ENCODE measurements around the gene MEF2B.

The MEF2B gene

DNA sequence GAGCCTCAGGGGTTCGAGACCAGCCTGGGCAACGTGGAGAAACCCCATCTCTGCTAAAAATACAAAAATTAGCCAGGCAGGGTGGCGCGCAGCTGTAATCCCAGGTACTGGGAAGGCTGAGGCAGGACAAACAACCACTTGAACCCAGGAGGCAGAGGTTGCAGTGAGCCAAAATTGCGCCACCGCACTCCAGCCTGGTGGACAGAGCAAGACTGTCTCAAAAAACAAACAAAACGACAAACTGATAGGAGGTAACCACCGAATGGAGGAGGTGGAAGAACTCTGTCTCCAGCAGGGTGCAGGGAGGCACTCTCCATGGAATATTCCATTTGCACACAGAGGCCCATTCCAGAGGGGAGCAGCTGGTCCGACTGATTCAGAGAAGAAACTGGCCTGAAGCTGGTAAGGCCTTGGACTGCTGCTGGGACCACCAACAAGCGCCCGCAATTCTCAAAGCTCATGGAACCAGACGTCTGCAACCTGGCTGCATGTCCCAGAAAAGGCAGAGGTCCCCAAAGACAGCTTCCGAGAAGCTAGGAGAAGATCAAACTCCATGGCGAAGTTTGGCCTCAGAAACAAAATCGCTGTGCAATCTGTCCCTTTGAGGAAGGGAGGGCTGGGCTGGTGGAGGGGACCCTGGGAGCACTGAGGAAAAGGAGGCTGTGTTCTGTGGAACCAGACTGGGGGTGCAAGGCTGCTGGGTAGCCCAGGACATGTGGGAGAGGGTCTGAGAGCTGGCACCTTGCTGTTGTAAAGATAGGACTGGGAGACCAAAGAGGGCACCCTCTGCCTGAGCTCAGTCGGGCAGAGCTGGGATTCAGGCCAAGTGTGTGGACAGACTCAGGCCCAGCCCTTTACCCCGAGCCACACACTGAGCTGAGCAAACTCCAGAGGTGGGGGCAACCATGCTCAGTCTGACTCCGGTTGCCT lies 71.1 kb downstream of the MEF2B start:
- DNase-seq (ENCODE audit: low read depth) = no peak

DNA sequence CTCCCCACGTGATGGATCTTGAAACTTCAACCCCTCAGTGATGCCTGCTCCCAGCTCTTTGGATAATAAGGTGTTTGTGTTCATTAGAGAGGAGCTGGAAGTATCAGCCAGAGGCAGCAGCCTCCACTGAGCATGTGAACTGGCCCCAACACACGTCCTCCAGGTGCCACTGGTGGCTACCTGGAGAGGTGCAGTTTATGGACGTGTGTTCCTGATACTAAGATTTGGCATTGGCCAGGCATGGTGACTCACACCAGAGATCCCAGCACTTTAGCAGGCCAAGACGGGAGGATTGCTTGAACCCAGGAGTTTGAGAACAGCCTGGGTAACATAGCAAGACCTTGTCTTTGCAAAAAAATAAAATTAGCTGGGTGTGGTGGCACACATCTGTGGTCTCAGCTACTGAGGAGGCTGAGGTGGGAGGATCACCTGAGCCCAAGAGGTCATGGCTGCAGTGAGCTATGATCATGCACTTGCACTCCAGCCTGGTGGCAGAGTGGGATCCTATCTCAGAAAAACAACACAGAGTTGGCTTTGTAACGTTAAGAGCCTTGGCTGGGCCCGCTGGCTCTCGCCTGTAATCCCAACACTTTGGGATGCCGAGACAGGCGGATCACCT lies 71.9 kb downstream of the MEF2B start:
- no peak for DNase-seq (ENCODE audit: low read depth)

DNA sequence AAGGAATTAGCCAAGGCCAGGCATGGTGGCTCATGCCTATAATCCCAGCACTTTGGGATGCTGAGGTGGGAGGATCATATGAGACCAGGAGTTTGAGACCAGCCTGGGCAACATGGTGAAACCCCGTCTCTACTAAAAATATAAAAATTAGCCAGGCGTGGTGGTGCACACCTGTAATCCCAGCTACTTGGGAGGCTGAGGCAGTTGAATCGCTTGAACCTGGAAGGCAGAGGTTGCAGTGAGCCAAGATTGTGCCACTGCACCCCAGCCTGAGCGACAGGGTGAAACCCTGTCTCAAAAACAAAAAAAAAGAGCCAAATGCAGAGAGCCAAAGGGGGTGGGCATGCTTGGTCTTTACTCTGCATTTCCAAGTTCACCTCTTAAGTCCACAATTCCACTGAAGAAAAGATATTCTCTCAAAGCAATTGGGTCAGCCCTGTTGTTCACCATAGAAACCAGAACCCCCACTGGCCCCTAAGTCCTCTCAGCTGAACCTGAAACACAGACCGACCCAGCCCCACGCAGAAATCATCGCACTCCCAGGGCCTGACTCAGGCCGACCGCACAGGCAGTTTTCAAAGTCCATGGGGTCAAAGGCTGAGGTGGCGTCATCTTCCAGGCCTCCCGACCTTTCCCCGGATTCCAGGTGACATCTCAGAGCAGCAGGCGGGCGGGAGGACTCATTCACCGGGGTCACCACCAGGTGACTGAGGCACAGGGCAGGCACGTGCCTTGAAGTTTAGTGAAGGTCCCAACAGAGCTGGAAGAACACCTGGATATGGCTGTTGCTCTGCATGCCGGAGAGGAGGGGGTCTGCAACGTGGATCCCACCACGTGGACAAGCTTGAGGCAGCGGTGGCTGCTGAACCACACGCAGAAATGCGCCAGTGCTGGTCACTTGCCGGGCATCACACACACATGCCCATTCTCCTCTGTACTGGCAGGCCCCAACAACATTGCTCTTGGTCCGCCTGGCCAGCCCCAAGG lies 73.1 kb downstream of the MEF2B start:
- no peak for DNase-seq (ENCODE audit: low read depth)

DNA sequence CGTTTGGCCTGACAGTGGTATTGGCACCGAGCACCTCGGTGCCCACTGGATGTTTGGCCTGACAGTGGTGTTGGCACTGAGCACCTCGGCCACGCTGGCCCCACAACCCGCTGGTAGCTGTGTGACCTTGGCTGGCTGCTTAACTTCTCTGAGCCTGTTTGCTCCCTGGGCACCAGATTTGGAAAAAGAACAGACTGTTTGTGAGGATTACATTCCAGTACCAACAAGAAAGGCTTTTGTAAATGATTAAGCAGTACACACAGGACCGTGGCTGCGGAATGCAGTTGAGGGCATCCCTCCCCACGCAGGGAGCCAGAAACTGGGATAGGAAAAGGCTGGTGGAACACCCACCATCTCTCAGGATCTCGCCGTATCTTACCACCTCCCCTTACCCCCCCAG lies 74.4 kb downstream of the MEF2B start:
- DNase-seq (ENCODE audit: low read depth) = no peak

All from fibroblast of gingiva (primary cell).